Measurements from ENCODE around the gene AGPAT3.
"Not testable (repeated sequence)": the region's sequence is repeated elsewhere in the genome, so short reads cannot be mapped to it uniquely, and the experiment has no call there.

The AGPAT3 gene

DNA sequence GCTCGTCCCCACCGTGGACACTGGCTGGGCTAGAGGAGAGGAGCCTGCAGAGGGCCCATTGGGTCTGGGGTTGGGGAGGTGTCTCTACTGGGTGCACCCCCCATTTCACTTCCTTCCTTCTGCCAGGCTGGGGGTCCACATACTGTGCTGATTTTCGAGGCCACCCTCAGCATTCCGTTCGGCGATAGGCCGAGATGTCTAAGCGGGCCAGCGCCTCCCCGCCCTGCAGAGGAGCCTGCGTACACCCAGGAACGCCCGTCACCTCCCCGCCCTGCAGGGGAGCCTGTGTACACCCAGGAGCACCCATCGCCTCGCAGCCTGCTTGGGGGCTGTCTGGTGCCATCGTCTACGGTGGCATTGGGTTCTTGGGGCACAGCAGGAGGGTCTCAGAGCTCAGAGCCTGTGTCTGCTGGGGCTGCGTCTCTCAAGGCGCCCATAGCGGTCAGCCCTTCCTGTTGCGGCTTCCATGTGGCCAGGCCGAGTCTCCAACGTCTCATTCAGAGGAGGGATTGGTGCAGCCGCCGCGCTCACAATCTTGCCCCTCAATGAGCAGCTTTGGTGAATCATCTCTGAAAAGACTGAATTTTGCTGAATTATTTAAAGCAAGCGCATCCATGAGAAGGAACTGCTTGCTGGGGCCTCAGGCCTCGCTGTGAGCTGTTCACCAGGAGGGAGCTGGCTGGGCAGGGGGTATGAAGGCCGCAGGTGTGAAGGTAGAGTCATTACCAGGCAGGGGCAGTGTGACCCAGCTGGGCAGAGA is 30.7 kb upstream of the AGPAT3 start:
- in situ Hi-C loops (cut with MboI; ENCODE audit: low sequenced_read_pairs): no loop called here

DNA sequence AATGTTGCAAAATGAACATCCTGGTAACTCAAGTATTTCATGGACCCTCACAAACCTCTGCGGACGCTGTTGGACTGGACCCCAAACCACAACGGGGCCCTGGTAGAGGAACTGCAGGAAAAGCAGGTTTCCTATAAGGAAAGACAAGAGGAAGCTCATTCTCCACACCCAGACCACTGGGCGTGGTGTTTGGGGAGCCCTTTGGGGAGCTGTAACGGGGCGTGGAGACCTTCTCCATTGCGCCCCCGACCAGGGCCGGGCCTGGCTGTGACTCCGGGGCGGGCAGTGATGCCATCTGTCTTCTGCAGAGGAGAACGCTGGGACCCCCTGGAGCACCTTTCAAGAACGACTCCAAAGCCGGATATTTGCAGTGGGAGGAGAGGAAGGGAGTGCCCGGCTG is 30.0 kb upstream of the AGPAT3 start:
- in situ Hi-C loops (cut with MboI; ENCODE audit: low sequenced_read_pairs): no loop called here

DNA sequence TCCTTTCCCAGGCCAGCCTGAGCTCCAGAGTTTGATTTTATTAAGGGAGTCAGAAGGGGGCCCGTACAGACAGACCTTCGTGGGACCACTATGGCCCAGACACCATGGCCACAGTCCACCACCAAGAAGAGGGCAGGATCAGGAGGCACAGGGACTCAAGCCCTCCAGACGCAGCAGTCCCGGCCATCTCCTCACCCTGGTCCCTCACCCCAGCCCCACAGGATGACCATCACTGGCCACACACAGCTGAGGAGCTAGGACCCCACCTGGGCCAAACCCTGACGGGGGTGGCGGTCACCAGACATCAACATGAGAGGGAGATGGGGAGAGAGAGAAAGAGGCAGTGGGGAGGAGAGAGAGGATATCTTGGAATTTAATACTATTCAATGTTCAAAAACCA is 29.2 kb upstream of the AGPAT3 start:
- in situ Hi-C loops (cut with MboI; ENCODE audit: low sequenced_read_pairs): no loop called here

DNA sequence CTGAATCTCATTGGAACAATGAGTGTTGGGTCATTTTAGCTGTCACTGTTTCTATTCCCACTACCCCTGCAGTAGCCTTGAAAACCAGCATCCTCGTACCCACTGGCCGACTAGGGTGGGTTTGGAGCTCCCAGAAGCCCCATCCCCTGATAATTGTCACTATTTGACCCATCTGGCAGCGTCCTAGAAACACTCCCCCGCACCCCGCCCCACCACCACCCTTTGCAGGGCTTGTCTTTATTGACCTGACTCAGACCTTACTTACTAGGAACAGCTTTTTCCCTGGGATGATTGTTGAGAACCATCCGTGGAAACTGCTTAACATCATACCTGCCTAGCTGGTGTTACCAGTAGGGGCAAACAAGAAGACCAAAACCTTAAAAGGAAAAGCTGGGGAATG is 28.4 kb upstream of the AGPAT3 start:
- in situ Hi-C loops (cut with MboI; ENCODE audit: low sequenced_read_pairs): no loop called here

DNA sequence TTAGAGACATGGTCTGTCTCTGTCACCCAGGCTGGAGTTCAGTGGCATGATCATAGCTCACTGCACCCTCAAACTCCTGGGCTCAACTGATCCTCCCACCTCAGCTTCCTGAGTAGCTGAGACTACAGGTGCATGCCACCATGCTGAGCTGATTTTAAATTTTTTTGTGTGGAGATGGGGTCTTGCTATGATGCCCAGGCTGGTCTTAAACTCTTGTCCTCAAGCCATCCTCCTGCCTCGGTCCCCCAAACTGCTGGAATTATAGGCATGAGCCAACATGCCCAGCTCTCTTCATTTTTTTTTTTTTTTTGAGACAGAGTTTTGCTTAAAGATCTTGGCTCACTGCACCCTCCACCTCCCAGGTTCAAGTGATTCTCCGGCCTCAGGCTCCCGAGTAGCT is 24.8 kb upstream of the AGPAT3 start:
- in situ Hi-C loops (cut with MboI; ENCODE audit: low sequenced_read_pairs): no loop called here

DNA sequence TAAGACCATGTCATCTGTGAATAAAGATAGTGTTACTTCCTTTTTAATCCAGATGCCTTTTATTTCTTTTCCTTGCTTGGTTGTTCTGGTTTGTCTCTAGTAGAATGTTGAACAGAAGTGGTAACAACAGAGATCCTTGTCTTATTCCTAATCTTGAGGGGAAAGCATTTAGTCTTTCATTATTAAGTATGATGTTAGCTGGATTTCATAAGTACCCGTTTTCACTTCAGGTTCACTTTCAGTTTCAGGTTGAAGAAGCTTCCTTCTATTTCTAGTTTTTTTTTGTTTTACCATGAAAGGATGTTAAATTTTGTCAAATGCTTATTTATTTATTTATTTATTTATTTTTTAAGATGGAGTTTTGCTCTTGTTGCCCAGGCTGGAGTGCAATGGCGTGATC is 22.3 kb upstream of the AGPAT3 start:
- in situ Hi-C loops (cut with MboI; ENCODE audit: low sequenced_read_pairs): no loop called here

DNA sequence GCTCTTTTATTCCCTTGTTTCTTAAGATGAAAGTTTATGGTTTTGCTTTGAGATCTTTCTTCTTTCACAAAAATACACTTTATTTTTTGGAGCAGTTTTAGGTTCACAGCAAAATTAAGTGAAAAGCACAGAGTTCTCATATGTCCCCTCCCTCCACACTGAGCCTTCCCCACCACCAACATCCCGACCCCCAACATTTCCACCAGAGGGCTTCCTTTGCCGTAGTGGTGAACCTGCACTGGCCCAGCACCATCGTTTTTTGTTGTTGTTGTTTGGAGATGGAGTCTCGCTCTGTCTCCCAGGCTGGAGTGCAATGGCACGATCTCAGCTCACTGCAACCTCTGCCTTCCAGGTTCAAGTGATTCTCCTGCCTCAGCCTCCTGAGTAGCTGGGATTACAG is 20.1 kb upstream of the AGPAT3 start:
- in situ Hi-C loops (cut with MboI; ENCODE audit: low sequenced_read_pairs): not testable (repeated sequence)

DNA sequence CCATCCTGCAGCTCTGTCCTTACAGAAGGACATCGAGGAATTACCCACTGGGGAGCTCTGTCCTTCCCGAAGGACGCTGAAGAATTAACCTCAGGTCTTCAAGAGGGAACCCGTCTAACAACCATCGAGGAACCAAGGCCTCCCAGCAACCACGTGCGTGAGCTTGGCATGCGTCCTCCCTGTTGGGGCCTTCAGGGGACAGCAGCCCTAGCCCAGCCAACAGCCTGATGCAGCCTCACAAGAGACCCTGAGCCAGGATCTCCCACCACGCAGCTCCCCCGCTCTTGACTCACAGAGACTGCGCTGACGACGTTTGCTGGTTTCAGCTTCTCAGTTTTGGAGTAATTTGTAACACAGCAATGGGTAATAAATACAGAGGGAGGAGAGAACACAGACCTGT is 19.6 kb upstream of the AGPAT3 start:
- in situ Hi-C loops (cut with MboI; ENCODE audit: low sequenced_read_pairs): no loop called here

DNA sequence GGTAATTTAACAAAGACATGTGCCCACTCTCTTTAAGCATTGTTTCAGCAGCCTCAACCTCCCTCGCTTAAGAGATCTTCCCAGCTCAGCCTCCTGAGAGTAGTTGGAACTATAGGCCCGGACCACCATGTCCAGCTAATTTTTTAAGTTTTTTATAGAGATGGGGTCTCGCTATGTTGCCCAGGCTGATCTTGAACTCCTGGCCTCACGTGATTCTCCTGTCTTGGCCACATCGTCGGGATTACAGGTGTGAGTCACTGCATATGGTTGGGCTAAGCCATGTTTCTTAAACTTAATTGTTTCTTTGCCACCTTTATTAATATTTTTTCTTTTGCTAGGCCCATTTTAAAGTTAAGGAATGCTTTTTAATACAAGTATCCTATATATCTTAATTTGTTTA is 18.6 kb upstream of the AGPAT3 start:
- in situ Hi-C loops (cut with MboI; ENCODE audit: low sequenced_read_pairs): no loop called here

DNA sequence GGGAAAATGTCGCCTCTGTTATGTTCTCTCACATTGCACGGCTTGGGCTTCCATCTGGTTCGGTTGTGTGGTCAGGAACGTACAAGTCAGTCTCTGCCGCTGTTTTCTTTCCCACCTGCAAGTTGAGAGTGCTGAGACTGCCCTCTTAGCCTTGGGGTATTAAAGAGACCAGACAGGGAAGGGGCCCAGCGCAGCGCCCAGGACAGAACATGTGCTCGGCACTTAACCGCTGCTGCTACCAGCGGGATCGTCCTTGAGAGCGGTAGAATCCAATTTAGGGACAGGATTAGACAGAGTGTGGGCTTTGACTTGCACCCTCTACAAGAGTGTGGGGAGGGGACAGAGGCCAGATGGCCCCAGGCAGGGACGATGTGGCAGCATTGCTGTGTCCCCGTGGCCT is 17.7 kb upstream of the AGPAT3 start:
- in situ Hi-C loops (cut with MboI; ENCODE audit: low sequenced_read_pairs): no loop called here

DNA sequence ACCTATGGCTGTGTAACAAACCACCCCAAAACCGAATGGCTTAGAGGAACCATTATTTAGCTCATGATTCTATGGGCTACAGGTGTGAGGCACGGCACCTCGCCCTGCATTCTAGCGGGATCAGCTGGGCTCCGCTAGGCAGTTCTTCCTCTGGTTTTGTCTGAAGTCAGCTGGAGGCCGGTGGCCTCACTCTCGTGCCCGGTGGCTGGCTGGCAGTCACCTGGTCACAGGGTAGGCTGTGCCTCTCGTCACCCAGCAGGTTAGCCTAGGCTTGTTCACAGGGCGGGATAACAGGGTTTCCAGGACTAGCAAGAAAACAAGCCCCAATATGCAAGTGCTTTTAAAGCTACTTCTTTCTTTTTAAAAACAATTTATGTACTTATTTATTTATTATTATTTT is 16.3 kb upstream of the AGPAT3 start:
- in situ Hi-C loops (cut with MboI; ENCODE audit: low sequenced_read_pairs): no loop called here

DNA sequence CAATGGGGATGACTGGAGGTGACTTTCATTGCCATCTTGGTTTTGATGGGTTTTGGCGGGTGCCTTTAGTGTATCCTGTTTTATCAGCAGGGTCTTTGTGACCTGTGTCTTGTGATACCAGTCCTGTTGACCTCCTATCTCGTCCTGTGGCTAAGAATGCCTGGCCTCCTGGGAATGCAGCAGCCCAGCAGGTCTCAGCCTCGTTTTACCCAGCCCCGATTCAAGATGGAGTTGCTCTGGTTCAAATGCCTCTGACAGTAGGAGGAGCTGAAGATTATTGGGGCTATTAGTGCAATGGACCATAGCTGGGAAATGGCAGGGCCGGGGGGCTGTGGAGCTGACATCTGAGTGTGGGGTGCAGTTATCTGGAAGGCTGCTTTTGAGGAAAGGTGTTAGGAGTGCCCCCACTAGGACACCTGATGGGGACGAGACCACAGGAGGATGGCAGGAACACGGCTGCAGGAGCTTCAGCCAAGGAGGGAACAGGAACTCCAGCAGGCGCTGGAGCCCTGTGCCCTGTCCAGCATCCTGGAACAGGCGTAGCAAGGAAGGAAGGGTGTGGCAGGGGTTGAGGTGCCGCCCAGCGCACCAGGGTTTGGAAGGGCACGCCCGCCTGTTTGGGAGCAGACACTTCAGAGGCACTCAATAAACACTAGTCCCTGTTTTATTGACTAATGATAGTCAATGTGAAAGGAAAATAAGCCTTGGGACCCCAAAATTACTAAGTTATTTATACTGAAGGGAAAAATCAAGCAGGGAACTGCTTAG is 15.3 kb upstream of the AGPAT3 start:
- in situ Hi-C loops (cut with MboI; ENCODE audit: low sequenced_read_pairs): no loop called here

DNA sequence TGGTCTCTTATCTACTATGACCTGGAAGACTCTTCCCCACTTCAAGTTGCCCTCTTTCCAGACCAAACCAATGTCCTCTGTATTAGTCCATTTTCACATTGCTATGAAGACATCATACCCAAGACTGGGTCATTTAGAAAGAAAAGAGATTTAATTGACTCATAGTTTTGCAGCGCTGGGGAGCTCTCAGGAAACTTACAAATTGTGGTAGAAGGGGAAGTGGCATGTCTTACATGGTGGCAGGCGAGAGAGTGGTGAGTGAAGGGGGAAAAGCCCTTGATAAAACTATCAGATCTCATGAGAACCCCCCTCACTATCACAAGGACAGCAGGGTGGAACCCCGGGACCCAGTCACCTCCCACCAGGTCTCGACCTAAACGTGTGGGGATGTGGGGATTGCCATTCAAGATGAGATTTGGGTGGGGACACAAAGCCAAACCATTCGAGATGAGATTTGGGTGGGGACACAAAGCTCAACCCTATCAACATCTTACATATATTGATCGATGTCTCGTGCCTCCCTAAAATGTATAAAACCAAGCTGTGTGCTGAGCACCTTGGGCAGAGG is 14.2 kb upstream of the AGPAT3 start:
- in situ Hi-C loops (cut with MboI; ENCODE audit: low sequenced_read_pairs): no loop called here

DNA sequence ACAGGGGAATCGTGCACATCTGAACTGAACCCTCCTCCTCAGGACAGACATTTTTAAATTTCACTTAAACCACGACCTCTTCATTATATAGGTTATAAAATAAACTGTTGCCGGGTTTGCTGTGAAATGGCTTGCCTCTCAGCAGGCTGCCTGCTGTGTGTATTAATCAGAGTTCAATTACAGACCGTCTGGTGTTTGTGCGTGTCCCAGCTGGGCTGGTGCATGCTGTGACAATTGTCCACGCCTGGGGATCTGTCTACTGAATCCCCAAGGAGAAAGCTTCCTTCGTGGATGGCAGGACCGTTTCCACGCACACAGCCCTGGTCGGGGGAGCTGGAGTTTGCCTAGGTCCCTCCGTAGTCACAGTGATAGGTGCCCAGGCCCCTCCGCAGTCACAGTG is 13.4 kb upstream of the AGPAT3 start:
- in situ Hi-C loops (cut with MboI; ENCODE audit: low sequenced_read_pairs): no loop called here

DNA sequence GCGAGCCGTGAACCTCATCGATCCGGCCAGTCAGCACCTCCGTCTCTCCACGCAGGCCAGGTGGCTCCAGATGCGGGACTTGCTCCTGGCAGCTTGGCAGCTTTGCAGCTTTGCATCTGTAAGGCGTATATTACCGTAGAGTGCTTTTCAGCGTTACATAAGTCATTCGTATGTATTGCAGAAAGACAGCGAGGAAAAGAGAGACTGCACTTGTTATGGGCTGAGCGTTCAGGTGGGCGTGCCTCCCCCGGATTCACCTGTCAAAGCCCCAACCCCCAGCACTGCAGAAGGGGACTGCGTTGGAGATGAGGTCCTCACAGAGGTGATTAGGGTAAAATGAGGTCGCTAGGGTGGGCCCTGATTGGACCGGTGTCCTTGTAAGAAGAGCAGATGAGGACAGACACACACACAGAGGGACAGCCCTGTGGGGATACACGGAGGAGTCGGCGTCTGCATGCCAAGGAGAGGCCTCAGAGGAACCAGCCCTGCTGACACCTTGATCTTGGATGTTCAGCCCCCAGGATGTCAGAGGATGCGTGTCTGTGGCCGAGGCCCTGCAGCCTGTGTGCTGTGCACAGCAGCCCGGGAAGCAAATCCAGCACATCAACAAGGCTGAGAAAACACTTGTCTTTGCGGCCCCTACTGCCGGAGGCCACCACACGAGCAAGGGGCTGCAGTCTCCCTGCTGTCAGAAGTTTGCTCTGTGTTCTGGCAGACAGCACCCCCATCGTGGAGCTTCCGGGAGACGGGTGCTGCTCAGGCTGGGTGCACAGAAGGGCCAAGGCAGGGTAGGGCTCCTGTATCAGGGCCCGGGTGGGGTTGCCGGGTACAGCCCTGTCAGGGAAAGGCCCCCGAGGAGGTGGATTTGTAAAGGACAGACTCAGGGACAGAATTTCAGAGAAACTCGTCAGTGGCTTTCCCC is 10.9 kb upstream of the AGPAT3 start:
- in situ Hi-C loops (cut with MboI; ENCODE audit: low sequenced_read_pairs): no loop called here

DNA sequence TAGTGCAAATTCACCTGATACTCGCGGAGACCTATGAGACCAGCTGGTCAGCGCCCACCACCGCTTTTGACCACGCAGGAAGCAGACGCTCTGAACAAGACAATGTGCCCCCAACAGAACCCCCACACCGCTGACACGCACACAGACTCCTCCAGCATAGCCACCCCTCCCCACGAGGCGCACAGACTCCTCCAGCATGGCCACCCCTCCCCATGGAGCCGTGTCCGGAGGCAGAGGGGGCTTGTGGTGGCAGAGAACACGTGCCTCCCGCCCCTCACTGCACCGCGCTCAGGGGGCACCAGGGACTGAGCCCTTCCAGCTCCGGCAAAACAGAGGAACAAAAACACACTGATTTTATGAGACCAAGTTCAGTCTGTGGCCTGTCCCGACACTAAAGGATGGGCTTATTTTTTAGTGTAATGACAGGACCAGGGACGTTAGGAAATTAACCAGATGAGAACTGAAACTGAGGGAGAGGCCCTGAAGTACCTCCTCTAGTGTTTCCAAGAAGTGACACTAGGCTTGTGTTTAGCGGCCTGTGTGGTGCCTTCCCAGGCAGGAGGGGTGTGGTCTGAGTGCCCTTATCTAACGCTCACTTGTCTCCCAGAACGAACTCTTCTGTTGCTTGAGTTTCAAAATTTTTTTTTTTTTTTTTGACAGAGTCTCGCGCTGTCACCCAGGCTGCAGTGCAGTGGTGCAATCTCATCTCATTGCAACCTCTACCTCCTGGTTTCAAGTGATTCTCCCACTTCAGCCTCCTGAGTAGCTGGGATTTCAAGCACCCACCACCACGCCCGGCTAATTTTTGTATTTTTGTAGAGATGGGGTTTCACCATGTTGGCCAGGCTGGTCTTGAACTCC is 10.0 kb upstream of the AGPAT3 start:
- in situ Hi-C loops (cut with MboI; ENCODE audit: low sequenced_read_pairs): no loop called here

DNA sequence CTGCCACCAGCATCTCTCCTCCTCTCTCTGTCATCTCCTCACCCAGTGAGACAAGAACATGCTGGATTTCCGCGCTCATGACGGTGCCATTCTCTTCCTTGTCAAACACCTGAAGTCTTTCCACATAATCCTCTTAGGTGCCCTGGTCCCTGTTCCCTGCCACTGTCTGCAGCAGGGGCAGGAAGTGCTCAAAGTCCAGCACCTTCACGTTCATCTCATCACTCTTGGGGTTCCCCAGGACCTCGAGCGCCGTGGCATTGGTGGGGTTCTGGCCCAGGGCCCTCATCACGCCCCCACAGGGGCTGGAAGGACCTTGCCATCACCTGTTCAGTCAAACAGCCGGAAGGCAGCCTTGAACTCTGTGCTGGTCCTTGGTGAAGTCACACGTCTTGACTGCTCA is 9.1 kb upstream of the AGPAT3 start:
- in situ Hi-C loops (cut with MboI; ENCODE audit: low sequenced_read_pairs): no loop called here

DNA sequence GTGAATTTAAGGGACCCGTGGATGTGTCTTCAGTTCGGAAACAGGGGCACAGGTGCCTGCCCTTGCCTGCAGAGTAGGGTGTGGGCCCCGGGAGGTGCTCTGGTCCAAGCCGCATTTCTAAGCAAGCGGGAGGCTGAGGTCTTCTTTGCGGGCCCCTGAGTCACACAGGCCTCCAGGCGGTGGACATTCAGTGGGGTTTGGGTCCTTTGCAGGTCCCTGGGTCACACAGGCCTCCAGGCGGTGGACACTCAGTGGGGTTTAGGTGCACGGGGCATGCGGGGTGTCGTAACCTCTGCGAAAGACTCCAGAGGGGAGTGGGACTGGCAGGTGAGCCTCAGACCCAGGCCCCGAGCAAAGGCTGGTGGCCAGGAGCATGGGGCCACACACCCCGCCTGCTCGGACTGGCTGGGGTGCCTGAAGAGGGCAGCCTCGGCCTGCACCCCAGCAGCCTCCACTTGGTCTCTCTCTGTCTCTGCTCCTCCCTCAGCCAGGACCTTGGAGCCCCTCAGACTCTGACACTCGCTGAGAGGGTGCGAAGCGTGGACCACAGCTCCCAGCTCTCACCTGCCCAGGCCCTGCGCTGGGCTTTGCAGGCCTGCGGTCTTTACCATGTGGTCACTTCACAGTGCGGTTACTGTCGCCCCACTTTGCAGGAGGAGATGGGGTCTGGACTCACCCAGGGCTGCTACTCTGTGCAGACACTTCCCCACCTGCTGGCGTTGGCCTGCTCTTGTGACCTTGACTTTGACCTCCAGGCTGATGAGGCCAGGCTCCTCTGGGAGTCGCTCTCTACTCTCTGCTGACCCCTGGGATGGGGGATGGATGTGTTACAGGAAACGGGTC is 6.0 kb upstream of the AGPAT3 start:
- in situ Hi-C loops (cut with MboI; ENCODE audit: low sequenced_read_pairs): no loop called here

DNA sequence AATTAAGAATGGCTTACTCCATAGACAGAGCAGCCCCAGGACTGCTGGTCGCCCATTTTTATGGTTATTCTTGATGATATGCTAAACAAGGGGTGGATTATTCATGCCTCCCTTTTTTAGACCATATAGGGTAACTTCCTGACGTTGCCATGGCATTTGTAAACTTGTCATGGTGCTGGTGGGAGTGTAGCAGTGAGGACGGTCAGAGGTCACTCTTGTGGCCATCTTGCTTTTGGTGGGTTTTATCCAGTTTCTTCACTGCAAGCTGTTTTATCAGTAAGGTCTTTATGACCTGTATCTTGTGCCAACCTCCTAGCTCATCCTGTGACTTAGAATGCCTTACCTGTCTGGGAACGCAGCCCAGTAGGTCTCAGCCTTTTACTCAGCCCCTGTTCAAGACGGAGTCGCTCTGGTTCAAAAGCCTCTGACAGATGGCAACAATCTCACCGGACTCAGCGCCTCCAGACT is 5.2 kb upstream of the AGPAT3 start:
- in situ Hi-C loops (cut with MboI; ENCODE audit: low sequenced_read_pairs): no loop called here

Measured in hTERT RPE-1 (cell line).